NOMO-1 treated with DMSO at 0.1 percent for 48 hours (cell line): Measurements from ENCODE around the gene DGLUCY.
"Not testable (repeated sequence)": the region's sequence is repeated elsewhere in the genome, so short reads cannot be mapped to it uniquely, and the experiment has no call there.

Source experiments
- DNase-seq: peaks from one replicate; lab custom pipeline; 2025; ENCODE audit not compliant: unreplicated experiment; lab: John Stamatoyannopoulos, UW

DGLUCY gene

DNA sequence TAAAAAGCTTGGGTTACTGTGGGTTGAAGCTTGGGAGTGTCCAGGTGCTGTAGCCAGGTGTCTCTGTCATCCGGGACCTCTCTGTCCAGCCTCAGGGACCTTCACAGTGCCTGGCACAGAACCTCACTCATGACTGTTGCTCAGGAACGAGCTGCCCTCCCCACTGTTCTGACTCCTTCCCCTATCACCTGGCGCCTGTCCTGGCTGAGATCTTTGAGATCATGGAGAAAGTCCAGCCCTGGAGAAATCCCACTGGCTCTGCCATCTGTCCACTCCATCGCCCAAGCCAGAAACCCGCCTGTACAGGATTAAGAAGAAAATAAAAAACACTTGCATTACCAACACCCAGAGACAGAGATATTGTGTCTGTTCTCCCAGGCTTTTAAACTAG is 53.5 kb downstream of the DGLUCY start:
- no peak for DNase-seq

GRCh38 chr14:91169951-91170350 is 56.1 kb downstream of the DGLUCY start:
- DNase-seq, result no peak

DNA sequence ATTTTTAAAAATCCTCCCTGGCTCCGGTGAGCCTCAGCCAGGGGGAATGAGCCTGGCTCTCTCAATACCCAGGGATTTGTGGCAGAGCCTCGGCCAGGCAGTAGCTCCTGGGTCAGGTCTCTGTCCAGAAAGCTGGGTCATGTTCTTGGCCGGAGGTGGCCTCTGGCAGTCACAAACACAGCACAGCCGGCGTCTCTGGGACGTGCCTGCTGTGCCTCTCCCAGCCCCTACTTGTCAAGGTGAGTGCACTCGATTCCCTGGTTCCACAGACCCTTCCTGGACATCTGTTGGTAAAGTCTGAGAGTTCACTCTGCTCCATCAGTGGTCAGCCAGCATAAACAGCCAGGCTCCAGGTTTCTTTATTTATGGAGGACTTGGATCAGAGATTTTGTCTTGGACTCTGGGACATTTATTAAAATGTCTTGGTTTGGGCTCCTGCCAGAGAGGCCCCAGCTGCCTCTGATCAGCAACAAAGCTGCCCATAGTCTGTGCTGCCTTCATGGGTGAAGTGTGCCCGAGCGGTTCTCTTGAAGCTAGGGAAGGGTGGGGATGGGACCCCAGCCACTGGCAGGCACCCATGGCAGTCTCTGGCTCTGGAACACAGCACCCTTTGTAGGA is 56.7 kb downstream of the DGLUCY start:
- no peak for DNase-seq

GRCh38 chr14:91171291-91171690 is 57.4 kb downstream of the DGLUCY start:
- DNase-seq, result no peak

DNA sequence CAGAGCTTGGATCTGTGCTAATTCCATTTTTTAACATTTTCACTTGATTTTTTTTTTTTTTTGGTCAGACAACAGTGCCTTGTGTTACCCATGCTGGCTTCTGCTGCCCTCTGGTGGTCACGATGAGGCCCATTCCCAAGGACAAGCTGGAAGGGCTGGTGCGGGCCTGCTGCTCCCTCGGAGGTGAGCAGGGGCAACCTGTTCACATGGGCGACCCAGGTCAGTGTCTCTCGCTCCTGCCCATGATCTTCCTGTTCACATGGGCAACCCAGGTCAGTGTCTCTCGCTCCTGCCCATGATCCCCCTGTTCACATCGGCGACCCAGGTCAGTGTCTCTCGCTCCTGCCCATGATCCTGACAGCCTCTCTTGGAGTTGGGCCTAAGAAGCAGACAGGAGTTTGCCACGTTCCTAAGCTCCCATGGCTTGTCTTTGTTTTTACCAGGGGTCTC is 59.4 kb downstream of the DGLUCY start:
- DNase-seq, result peak; percentile 46

GRCh38 chr14:91173904-91174303 is 60.0 kb downstream of the DGLUCY start:
- DNase-seq, result no peak

DNA sequence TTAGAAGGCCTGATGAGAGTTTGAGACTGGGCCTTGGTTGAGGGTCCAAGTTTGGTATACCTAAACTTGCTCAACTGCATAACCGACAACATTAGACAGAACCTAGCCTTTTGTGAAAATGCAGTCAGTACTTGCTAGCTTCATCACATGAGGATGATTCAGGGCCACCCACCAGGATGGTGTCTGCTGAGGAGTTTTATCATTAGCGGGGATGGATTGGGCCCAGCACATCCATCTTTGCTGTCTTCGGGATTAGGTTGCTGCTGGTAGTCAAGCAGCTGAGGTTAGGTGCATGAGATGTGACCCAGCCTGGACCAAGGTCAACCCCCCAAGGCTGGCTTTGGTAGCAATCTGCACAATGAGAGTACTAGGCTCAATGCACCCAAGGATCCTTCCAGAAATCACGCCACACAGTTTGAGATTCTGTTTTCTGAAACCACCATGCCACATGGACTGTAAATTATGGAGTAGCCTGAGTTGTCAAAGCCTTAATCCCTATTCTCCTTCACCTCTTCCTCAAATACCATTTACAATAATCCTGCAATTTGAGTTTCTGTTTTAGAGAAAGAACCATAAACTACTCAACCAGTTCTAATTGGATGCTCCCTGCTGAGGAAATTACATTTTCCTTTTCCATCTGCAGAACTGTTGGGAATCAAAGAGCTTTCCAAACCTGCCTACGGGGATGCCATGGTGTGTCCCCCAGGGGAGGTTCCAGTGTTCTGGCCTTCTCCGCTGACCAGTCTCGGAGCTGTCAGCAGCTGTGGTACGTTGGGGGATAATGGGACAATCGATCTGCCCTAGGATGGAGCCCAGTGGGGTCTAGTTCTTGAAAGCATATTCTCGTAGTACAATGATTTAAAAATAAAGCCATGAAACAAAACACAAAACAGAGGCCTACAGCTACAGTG is 61.7 kb downstream of the DGLUCY start:
- DNase-seq, result no peak

- DNase-seq, result peak; percentile 69
Observed at GRCh38 chr14:91177073-91178034, 63.5 kb downstream of the DGLUCY start.

GRCh38 chr14:91180611-91181010 is 66.7 kb downstream of the DGLUCY start:
- no peak for DNase-seq

DNA sequence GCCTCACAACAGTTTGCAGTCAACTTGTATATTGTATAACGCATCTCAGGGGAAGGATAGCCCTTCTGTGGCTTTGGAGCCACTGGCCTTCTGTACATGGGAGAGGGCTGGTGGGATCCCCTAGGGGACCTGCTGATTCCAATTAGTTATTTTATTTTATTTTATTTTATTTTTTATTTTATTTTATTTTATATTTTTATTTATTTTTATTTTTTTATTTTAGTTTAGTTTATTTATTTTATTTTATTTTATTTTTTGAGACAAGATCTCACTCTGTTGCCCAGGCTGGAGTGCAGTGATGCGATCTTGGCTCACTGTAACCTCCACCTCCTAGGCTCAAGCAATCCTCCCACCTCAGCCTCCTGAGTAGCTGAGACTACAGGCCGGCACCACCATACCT is 68.9 kb downstream of the DGLUCY start:
- not testable (repeated sequence) for DNase-seq

DNA sequence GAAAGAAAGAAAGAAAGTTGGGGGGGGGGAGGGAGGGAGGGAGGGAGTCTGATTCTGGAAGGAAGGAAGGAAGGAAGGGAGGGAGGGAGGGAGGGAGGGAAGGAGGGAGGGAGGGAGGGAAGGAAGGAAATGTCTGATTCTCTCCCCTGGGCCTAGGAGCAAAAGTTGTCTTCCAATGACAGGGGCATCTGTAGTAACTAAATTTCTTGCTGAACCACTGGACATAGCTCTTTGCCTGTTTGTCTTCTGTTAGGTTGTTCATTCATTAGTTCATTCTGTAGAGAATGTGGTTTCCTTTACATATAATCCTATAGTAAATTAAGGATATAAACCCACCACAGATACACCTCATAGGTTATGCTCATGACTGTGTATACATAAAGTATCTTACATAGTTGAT is 70.7 kb downstream of the DGLUCY start:
- DNase-seq, result no peak

DNA sequence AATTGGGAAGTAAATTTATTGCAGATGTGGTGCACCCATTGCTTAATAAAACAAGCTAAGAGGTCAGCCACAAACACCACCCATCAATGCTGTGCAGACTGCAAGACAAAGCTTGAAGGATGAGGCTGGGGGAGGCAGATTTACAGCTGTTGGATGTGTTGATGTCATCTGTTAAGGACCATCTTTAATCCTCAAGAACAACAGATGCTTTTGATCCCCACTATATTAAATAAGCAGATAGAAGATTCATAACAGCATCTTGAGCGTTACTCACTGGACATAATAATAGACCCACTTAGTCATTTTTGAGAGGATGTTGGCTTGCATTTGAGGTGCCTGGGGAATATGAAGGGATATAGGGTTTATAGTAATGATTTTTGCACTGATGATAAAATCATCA is 71.8 kb downstream of the DGLUCY start:
- DNase-seq, result no peak

DNA sequence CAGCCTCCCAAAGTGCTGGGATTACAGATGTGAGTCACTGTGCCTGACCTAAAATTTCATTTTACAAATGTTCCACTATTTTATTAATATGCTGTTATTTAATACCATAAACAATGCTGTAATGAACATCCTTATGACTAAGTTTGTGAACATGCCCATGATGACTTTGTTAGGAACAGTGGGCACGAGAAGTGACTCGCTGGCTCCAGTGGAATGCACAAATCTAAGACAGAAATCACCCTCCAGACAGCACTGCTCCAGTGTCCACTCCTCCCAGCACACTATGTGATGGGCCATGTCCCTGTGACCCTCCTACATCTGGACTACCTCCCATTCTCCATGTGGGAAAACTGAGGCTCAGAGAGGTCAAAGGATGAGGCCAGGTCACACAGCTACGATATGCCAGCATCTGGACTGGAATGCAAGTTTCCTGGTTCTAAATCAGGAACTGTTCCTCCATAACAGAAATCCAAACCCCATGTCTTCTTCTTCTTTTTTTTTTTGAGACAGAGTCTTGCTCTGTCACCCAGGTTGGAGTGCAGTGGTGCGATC is 72.7 kb downstream of the DGLUCY start:
- DNase-seq, result no peak

DNA sequence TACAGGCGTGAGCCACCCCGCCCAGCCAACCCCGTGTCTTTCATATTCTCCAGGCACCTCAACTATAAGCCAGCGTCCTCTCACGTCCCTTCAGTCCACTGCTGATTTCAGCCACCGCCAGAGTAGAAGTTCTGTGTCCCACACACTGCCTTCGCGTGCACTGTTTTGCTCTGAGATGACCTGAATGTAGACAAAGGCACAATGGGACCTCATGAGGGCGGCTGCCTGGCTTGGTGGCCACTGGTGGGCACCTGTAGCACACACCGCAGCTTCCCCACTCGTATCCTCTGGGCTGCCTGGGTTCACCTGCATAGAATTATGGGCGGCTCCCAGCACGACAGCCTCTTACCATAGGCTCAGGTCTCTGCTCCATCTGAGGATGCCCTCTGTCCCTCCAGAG is 73.4 kb downstream of the DGLUCY start:
- no peak for DNase-seq

DNA sequence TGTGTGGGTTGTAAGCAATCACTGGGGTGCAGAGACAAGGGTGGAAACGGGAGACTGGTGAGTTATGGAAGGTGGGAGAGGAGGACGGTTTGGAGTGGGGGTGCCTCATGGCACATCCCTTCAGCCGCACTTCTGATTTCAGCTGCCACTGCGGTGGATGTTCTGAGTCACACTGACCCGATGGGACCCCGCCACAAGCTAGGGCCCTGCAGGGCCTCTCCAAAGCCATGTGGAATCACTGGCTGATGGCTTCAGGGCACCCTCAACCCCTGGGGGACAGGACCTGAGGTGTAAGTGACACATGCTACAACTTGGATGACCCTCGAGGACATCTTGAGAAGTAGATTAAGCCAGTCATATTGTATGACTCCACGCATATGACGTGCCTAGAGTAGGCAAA is 77.0 kb downstream of the DGLUCY start:
- no peak for DNase-seq

DNA sequence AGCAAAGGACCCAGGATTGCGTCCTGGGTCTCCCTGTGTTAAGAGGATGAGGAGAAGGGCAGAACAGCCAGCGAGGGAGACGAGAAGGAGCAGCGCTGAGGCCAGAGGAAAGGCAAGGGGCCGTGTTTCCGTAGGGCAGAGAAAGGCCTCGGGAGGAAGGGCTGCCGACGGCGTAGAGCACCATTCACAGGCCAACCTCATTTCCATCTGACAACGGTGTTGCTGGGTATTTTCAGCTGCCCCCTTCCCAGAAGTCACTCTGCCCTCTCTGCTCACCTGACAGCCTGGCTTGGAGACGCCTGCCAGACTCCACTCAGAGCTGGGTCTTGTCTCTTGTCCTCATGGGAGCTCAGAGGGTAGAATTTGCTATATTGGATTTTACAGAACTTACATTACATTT is 79.2 kb downstream of the DGLUCY start:
- no peak for DNase-seq

- no peak for DNase-seq
Observed at GRCh38 chr14:91195881-91196280, 82.0 kb downstream of the DGLUCY start.

DNA sequence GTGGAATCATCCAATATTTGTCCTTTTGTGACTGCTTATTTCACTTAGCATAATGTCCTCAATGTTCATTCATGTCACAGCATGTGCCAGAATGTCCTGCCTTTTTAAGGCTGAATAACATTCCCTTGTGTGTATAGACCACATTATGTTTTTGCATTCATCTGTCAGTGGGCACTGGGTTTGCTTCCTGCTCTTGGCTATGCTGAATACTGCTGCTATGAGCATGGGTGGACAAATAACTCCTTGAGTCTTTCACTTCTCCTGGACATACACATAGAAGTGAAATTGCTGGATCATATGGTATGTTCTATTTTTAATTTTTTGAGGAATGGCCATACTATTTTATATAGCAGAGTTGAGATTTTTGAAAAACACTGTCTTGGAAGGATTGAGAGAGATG is 83.8 kb downstream of the DGLUCY start:
- no peak for DNase-seq

- not testable (repeated sequence) for DNase-seq
Observed at GRCh38 chr14:91200802-91201201, 86.9 kb downstream of the DGLUCY start.

DNA sequence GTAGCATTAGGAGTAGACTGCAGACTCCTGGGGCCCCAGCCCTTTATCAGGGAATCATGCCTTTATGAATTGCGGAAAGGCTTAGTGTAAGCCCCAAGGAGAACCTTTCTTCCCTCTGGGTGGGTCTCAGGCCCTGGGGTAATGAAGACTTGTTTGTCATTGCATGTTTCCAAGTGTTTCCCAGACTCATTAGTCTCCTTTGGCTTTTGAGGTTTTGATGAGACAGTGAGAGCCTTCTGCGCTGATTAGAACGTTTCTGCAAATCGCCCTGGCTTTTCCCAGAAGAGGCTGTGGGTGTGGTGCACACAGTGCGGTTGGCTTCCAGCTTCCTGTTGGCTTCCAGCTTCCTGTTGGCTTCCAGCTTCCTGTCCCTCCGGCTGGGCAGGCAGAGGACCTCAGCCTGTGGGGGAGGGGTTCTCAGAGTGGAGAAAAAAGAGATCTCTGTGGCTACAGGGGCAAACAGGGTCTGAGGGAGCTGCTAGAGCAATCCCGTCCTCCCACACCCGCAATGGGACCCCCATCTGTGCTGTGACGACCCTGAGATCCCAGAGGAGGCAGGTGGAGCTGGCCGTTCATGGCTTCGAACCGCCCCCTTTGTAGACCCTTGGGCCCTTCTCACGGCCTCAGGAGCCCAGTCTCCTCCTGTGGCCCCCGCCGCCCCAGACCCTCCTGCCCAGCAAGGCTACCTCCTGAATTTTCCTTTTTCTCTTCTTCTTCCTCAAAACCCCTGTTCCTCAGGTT is 88.5 kb downstream of the DGLUCY start:
- DNase-seq, result no peak
